Kidney (tissue), 14 donors: ENCODE results near the gene TMEM109. TPM values are rescaled to one million over a fixed set of nuclear protein-coding genes. Genes with fewer than 3 reads are reported as not detected.

ENCODE experiments used
- DNase-seq, 5 donors: peaks; one replicate each; pipeline ENCODE4 v3.0.0-alpha.2; 2013 to 2020
- FAIRE-seq: peaks from 2 replicates; lab custom pipeline; 2012; peaks lifted over from hg19 to GRCh38; lab: Jason Lieb, UNC
- H3K27ac ChIP-seq, 2 donors: one replicate each; pipeline ENCODE4 v1.7.0; 2013; ENCODE audit warnings: low read depth in 2 of 2, low read length in 2 of 2, inconsistent platforms in 1 of 2
- H3K27me3 ChIP-seq: one replicate; pipeline ENCODE4 v1.7.1; 2013; ENCODE audit warnings: low read length, inconsistent platforms; ENCODE audit not compliant: control insufficient read depth, insufficient read depth
- H3K36me3 ChIP-seq, 3 donors: one replicate each; pipeline versions ENCODE4 v1.7.0 to v1.7.1; 2013; ENCODE audit warnings: low read length in 3 of 3, control low read depth in 1 of 3, inconsistent platforms in 1 of 3; ENCODE audit not compliant: insufficient read depth in 3 of 3, control insufficient read depth in 2 of 3
- H3K4me1 ChIP-seq, 3 donors: one replicate each; pipeline versions ENCODE4 v1.7.0 to v1.7.1; 2013; ENCODE audit warnings: low read length in 3 of 3, inconsistent platforms in 1 of 3, low read depth in 1 of 3; ENCODE audit not compliant: control insufficient read depth in 2 of 3, insufficient read depth in 2 of 3
- H3K4me3 ChIP-seq, 3 donors: one replicate each; pipeline versions ENCODE4 v1.7.0 to v1.8.1; 2013; ENCODE audit warnings: low read length in 3 of 3, control low read depth in 1 of 3, inconsistent platforms in 1 of 3
- H3K9ac ChIP-seq, 3 donors: one replicate each; pipeline versions ENCODE4 v1.7.0 to v1.7.1; 2013; ENCODE audit warnings: low read length in 3 of 3, control low read depth in 1 of 3, inconsistent platforms in 1 of 3
- H3K9me3 ChIP-seq, 3 donors: one replicate each; pipeline versions ENCODE4 v1.7.0 to v1.7.1; 2013; ENCODE audit warnings: low read length in 3 of 3, control low read depth in 1 of 3, inconsistent platforms in 1 of 3; ENCODE audit not compliant: control insufficient read depth in 2 of 3, insufficient read depth in 1 of 3
- CTCF ChIP-seq: IDR thresholded peaks from 3 replicates; pipeline ENCODE4 v1.5.1; 2012; ENCODE audit warnings: mild to moderate bottlenecking, moderate library complexity, borderline replicate concordance; ENCODE audit not compliant: insufficient read depth; ENCODE audit errors: extremely low read depth
- intact Hi-C: fragments of 100-400 bp; cut with DNase I; formaldehyde crosslinking; loops from one replicate; pipeline ENCODE4 v1.11.1; 2022
- polyA plus RNA-seq: library from polyadenylated mRNA; stranded (reverse); fragments of 350-450 nt; fragmentation: Illumina TruSeq; extraction: RNeasy Lipid Tissue Mini Kit (QIAGEN cat#74804); gene quantifications from one replicate; pipeline ENCODE4 v1.2.3, GENCODE V29; 2014; ENCODE audit warnings: low read depth, low replicate concordance; ENCODE audit not compliant: insufficient read depth
- total RNA-seq: library from RNA; stranded (reverse); fragmentation: NEBNext Ultra II Directional; extraction: Animal tissue kit (Norgen Biotek cat#: 25700); gene quantifications from one replicate; pipeline ENCODE4 v1.2.1, GENCODE V29; 2021
- donor health status: control.
- donor health status: control.
- donor health status: control.
- donor health status: control.
- donor health status: control.
- donor health status: DM: yes; HTN: yes; CAD: no.
- donor health status: Normal renal cell carcinoma (clear cell type).

Gene TMEM109
- total and polyA plus RNA-seq, 2 donors from 2014 or later: 130 to 139 TPM

GRCh38 chr11:60879971-60880588 is 33.9 kb upstream of the TMEM109 start:
- no peaks in the 10 kb centered on the region for H3K27me3 ChIP-seq
- no peak overlapping the region for H3K4me3 ChIP-seq
- no peak for TF ChIP-seq CTCF
- no peak overlapping the region for H3K9ac ChIP-seq
- no peaks in the 10 kb centered on the region for H3K4me1 ChIP-seq
- peaks cover 0 to 9% (median 0%) of the 10 kb centered on the region in 3 donors for H3K36me3 ChIP-seq
- intact Hi-C loops: no loop called here
- DNase-seq (peak in 1 of 5 donors; percentile 28), FAIRE-seq (no peak)
- H3K9me3 ChIP-seq: no peaks in the 10 kb centered on the region
- no peak overlapping the region for H3K27ac ChIP-seq

- Histone ChIP-seq H3K9me3 (no peaks in the 10 kb centered on the region), H3K27ac (no peak overlapping the region), H3K4me1 (no peaks in the 10 kb centered on the region), H3K9ac (no peak overlapping the region), H3K4me3 (no peak overlapping the region), H3K27me3 (no peaks in the 10 kb centered on the region), H3K36me3 (peaks cover 0 to 9% (median 0%) of the 10 kb centered on the region in 3 donors)
- intact Hi-C loops: no loop called here
- FAIRE-seq (no peak), DNase-seq (peak in 2 of 5 donors; percentile 15 to 23)
- no peak for TF ChIP-seq CTCF
Observed at GRCh38 chr11:60880643-60881282, 33.2 kb upstream of the TMEM109 start.

GRCh38 chr11:60887556-60887955 is 26.4 kb upstream of the TMEM109 start:
- Histone ChIP-seq H3K9ac (no peak overlapping the region), H3K4me3 (no peak overlapping the region), H3K36me3 (peaks cover 0 to 6% (median 3%) of the 10 kb centered on the region in 3 donors), H3K9me3 (no peaks in the 10 kb centered on the region), H3K27me3 (no peaks in the 10 kb centered on the region), H3K27ac (no peak overlapping the region), H3K4me1 (no peaks in the 10 kb centered on the region)
- intact Hi-C loops: no loop called here
- TF ChIP-seq CTCF: peak; percentile 23
- FAIRE-seq: no peak
- DNase-seq: peak in 3 of 5 donors; percentile 42 to 53 (median 50)
